Suppressor macrophage treated with lipopolysaccharide for 4 hours (primary cell): ENCODE measurements around the gene TICAM1.
"Not testable (repeated sequence)": the region's sequence is repeated elsewhere in the genome, so short reads cannot be mapped to it uniquely, and the experiment has no call there.

Experiments
- DNase-seq: peaks from one replicate; pipeline ENCODE4 v3.0.0-alpha.2; 2020

TICAM1 gene

DNA sequence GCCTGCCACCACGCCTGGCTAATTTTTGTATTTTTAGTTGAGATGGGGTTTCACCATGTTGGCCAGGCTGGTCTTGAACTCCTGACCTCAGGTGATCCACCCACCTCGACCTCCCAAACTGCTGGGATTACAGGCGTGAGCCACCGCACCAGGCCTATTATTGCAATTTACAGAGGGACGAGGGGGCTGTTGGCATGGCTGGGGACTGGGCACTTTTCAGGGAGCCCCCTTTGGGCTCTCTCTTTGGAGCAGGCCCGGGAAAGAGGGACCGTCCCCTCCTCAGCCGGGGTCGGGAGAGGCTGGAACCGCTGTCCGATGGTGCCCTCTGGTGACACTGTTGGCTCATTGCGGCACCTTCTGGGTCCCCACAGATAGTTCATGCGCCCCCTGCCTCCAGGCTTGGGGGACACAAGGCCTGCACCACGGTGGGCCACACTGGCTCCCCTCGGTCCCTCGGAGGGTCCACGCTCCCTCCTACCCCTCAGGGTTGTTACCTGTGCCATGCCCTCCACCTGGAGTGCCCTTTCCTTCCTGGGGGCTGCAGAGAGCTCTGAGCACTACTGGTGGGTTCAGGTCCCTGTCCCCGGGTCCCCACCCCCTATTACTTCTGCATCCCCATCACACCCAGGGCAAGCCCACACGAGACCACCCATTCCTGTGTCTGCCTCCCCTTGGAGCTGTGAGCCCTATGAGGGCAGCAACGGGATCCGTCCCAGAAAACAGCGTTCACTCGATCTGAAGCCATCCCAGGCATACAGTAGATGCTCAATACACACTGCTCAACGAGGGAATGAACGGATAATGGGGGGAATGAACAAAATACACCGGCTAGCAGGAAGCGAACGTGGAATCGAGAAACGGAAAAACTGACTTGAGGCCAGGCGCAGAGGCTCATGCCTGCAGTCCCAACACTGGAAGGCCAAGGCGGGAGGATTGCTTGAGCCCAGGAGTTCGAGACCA lies 27.5 kb downstream of the TICAM1 start:
- peak; percentile 70 for DNase-seq

DNA sequence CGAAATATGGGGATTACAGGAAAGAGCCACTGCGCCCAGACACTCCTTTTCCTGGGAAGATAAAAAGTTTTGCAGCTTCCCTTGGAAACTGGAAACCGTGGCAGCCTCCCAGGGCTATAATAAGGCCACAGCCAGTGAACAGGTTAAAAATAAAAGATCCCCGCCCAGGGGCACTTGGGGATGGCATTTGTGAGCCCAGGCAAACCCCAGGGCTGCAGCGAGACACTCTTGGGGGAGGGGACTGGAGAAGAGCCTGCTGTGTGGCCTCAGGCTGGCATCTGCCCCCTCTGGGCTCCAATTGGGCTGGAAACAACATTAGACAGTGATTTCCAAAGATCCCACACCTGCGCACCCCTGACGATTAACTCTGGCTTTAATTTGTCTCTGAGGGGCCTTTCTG lies 28.8 kb downstream of the TICAM1 start:
- DNase-seq: no peak

DNA sequence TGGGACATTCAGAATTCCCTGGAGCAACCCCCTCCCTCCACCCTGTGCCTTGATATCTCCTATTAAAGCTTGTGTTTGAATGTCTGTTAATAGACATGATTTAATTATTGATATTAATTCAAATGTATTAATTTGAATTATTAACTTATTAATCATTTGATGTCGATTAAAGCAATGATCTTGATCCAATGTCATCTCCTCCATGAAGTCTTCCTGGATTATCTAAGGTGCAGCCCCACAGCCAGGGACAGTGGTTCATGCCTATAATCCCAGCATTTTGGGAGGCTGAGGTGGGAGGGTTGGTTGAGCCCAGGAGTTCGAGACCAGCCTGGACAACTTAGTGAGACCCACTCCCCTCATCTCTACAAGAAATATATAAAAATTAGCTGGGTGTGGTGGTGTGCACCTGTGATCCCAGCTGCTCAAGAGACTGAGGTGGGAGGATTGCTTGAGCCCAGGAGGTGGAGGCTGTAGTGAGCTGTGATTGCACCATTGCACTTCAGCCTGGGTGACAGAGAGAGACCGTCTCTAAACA lies 30.4 kb downstream of the TICAM1 start:
- no peak for DNase-seq

DNA sequence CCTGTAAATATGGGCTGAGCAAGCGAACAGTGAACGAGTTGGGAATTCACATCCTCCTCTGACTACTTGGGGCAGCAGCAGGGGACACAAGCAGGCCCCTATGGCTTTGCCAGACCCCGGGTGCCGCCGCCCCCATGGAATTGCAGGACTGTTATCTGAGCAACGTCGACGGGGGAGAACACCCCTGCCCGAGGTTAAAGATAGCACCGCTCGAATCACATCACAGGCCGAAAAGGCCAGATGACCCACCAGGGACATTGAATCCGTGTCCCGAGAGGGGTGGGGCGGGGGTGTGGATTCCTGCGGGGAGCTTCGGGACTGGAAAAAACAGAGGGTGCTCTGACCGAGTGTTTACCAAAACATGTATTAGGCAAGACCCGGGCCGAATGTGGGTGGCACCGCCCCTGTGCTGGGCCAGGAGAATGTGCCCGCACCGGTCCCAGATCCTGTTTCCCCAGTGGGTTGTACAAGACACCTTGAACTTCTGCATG lies 30.9 kb downstream of the TICAM1 start:
- no peak for DNase-seq

DNA sequence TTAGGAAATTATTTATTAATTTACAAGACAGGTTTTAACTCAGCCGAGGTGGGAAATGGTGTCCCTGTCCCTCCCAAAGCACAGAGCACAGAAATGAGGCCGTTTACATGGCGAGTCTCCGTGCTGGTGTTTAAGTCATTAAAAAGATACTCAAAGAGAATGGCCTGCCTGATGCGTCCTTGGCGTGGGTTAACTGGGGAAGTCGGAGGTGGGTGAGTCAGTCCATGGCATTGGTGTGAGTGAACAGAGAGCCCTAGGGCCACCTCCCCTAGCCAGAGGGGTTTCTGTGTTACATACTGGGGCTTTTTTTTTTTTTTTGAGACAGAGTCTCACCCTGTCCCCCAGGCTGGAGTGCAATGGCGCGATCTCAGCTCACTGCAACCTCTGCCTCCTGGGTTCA lies 36.1 kb downstream of the TICAM1 start:
- peak; percentile 28 for DNase-seq

DNA sequence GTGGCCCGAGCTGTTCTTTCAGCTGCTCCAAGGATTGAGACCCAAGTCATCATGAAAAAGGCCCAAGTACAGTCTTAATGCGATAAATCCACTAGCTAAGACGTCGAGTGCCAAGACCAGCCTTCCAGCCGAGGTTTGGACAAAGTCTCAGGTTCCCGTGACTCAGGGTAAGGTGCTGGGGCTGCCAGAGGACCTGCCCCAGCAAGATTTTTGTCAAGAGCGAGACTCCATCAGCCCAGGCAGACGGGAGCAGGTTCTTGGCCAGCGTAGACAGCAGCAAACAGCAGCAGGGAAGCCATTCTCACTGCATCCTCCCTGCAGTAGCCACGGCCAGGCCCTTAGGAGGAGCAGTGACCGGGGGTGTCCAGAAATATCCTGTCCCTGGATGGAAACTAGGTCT lies 36.5 kb downstream of the TICAM1 start:
- DNase-seq: no peak

DNA sequence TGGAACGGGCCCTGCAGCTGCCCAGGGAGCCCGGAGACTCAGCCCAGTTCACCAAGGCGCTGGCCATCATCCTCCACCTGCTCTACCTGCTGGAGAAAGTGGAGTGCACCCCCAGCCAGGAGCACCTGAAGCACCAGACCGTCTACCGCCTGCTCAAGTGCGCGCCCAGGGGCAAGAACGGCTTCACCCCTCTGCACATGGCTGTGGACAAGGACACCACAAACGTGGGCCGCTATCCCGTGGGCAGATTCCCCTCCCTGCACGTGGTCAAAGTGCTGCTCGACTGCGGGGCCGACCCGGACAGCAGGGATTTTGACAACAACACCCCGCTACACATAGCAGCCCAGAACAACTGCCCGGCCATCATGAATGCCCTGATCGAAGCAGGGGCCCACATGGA lies 38.2 kb downstream of the TICAM1 start:
- not testable (repeated sequence) for DNase-seq

DNA sequence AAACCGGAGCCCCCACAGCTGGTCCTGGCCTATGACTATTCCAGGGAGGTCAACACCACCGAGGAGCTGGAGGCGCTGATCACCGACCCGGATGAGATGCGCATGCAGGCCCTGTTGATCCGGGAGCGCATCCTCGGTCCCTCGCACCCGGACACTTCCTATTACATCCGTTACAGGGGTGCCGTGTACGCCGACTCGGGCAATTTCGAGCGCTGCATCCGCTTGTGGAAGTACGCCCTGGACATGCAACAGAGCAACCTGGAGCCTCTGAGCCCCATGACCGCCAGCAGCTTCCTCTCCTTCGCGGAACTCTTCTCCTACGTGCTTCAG lies 38.7 kb downstream of the TICAM1 start:
- not testable (repeated sequence) for DNase-seq

DNA sequence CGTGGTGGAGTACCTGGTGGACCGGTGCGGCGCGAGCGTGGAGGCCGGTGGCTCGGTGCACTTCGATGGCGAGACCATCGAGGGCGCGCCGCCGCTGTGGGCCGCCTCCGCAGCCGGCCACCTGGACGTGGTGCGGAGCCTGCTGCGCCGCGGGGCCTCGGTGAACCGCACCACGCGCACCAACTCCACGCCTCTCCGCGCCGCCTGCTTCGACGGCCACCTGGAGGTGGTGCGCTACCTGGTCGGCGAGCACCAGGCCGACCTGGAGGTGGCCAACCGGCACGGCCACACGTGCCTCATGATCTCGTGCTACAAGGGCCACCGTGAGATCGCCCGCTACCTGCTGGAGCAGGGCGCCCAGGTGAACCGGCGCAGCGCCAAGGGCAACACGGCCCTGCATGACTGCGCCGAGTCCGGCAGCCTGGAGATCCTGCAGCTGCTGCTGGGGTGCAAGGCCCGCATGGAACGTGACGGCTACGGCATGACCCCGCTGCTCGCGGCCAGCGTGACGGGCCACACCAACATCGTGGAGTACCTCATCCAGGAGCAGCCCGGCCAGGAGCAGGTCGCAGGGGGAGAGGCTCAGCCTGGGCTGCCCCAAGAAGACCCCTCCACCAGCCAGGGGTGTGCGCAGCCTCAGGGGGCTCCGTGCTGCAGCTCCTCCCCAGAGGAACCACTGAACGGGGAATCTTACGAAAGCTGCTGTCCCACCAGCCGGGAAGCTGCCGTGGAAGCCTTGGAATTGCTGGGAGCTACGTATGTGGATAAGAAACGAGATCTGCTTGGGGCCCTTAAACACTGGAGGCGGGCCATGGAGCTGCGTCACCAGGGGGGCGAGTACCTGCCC lies 39.3 kb downstream of the TICAM1 start:
- not testable (repeated sequence) for DNase-seq

DNA sequence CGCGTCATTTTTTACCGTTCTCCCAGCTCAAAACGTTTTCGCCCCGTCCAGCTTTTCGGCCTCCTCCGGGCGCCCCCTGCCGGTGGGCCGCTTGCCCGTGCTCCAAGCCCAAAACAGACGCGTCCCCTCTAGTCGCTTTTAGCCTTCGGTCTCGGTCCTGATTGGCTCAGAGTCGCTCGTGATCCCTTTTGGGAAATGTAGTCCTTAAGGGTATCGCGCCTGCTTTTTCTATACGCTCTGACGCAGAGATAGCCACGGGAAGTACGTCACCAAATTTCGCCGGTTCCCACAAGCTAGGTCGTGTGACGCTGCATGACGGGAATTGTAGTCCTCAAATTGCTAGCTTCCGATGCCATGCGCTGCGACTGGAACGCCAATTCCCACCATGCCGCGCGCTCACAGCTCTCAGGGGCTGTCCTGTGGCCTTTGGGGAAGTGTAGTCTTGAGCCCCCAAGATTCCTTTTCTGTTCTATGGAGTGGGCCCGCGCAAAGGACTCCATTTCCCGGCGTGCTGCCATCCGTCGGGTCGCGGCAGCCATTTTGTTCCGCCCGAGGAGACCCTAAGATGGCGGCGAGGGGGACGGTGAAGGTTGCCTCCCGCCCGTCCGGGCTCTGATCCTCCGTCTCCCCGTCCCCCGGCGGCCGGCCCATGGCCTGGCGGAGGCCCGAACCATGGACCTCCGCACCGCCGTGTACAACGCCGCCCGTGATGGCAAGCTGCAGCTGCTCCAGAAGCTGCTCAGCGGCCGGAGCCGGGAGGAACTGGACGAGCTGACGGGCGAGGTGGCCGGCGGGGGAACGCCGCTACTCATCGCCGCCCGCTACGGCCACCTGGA lies 40.1 kb downstream of the TICAM1 start, which contains the start of gene FEM1A:
Gene FEM1A (plus strand): TSS at position 552 of the 836 bp plus-strand sequence. CDS start 121 bp downstream, at position 673.
- peak; percentile 100 for DNase-seq

DNA sequence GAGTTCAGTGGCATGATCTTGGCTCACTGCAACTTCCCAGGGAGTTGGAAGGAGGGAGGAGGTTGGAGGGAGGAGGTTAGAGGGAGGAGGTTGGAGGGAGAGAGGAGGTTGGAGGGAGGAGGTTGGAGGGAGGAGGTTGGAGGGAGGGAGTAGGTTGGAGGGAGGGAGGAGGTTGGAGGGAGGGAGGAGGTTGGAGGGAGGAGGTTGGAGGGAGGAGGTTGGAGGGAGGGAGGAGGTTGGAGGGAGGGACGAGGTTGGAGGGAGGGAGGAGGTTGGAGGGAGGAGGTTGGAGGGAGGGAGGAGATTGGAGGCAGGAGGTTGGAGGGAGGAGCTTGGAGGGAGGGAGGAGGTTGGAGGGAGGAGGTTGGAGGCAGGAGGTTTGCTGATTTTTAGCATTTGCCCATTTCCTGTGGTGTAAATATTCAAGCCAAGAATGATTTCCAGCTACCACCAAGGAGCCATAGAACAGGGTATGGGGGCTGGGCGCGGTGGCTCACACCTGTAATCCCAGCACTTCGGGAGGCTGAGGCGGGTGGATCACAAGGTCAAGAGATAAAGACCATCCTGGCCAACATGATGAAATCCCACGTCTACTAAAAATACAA lies 45.0 kb downstream of the TICAM1 start:
- not testable (repeated sequence) for DNase-seq

DNA sequence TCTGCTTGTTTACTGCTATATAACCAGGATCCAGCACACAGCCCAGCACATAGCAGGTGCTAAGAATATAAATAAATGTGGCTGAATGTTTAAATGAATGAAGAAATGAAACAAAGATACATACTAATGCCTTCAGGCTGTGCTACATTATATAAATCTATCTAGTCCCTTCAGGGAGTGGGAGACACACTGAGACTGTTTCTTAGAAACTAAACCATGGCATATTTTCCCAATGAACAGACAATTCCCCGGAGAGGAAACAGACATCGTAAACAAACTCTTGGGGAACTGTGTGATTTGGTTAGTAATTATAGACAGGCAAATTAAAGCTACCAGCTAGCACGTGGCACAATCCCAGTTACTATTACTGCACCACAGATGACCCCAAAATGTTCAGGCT lies 49.7 kb downstream of the TICAM1 start:
- DNase-seq: no peak

DNA sequence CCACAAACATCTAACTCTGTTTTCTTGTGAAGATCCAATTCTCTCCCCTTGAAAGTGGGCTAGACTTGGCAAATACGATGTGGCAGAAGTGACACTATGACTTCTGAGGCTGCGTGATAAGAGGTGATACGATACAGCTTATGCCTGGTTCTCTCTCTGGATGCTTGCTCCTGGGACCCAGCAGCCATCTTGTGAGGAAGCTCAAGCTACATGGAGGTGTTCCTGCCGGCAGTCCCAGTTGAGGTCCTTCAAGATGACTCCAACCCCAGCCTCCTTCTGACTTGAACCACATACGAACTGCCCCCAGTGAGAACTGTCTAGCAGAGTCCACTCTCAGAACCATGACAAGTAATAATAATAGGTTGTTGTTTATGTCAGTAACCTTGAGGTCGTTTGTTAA lies 50.7 kb downstream of the TICAM1 start:
- DNase-seq: no peak

DNA sequence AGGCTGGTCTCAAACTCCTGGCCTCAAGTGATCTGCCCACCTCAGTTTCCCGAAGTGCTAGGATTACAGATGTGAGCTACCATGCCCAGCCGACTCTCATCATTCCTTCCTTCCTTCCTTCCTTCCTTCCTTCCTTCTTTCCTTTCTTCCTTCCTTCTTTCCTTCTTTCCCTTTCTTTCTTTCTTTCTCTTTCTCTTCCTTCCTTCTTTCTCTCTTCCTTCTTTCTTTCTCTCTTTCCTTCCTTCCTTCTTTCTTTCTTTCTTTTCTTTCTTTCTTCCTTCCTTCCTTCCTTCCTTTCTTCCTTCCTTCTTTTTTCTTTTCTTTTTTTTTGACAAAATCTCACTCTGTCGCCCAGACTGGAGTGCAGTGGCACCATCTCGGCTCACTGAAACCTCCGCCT lies 53.4 kb downstream of the TICAM1 start:
- not testable (repeated sequence) for DNase-seq

DNA sequence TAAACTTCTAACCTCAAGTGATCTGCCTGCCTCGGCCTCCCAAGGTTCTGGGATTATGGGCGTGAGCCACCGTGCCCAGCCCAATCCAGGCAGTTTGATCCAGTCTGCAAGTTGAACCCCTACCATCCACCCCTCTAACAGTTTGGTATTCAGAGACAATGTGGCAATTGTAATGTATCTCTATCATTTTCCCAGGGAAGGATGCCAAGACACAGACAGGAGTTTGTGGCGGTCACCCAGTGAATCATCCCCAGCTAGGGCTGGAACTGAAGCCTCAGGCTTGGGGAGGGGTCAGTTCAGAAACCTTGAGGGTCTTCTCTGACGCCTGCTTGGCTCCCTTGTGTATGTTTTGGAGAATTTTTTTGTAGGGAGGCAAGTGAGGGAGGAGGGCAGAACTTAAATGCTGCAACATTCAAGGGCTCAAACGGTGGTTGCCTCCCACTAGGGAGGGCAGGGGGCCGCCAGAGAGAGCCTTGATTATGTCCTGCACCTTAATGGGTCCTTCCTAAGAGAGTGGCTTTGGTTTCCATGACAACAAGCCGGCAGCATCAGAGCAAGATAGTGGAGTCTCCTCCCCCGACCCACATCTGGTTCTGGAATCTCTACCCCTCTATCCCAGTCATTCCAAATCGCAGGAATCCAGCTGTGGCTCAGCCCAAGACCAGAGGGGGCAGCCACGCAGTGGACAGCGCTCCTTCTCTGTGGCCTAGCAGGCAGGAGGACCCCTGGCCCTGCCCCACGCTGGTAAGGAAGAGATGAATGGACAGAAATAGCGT lies 54.9 kb downstream of the TICAM1 start:
- DNase-seq: no peak

DNA sequence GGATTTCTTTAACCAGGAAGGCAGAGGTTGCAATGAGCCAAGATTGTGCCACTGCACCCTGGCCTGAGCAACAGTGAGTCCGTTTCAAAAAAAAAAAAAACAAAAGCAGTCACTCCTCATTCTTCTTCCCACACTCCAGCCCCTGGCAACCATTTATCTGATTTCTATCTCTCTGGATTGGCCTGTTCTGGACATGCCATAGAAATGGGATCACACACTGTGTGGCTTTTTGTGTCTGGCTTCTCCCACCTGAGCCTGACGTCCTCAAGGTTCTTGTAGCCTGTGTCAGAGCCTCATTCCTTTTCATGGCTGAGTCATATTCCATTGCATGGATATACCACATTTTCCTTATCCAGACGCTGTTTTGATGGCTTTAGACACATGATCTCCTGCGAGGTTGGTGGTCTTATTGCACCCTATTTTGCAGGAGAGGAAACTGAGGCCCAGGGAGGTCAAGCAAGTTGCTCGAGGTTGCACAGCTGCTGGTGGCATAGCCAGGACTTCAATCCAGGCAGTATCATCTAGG lies 55.8 kb downstream of the TICAM1 start:
- DNase-seq: no peak

DNA sequence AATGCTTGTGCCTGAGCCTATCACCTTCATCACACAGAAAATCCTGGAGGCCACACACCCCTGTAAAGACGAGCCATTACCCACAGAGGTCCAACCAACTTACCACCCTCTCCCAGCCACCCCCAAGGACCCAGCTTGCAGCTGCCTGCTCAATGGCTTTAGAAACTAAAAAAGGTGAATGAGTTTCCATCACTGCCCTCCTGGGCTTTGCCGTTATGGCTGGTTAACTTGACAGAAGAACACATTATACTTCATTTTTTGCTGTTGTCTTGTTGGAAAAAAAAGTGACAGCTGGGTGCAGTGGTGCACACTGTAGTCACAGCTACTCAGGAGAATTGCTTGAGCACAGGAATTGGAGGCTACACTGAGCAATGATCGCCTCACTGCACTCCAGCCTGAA lies 57.4 kb downstream of the TICAM1 start:
- no peak for DNase-seq

DNA sequence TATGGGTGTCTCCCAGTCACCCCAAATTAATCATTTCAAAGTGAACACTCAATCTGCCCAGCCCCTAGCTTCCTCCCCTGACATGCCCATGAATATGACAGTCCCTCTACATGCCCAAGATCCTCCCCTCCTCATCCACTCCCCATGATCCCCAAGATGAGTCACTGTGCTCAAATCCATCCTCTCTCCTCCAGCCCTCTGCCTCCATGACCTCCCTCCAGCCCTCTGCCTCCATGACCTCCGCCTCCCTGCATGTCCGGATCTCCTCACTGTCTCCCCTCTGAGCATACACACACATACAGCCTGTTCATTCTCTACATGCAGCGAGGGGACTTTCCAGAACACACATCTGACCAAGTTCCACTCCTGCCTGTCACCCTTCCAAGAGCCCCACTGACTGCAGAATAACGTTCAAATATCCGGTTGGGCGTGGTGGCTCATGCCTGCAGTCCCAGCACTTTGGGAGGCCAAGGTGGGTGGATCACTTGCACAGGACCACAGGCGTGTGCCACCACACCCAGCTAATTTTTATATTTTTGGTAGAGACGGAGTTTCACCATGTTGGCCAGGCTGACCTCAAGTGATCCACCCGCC lies 58.4 kb downstream of the TICAM1 start:
- DNase-seq: no peak

DNA sequence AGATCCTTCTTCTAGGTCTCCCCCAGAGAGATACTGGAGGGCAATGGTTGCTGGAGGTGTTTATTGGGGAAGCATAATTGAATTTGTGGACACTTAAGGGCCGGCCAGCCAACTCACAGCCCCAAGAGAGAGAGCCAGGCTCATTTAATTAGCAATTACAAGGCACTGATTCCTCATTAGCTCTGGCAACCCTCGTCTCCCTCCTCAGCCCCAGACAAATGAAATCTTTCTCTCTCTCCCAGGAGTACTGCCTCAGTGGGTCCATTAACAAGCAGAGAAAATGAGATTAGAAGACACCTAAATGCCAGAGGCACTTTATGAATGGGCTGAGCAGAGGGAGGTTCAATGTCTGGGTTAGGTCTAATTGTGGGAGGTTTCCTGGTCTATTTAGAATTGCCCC lies 58.9 kb downstream of the TICAM1 start:
- no peak for DNase-seq
